HG03060 (cell line): ENCODE data around the gene BCL7A.
"Not testable (repeated sequence)": the region's sequence is repeated elsewhere in the genome, so short reads cannot be mapped to it uniquely, and the experiment has no call there.

ENCODE experiments used
- ATAC-seq: cut with Tn5 transposase; IDR thresholded peaks from one replicate; pipeline ENCODE4 v1.9.1; 2021; ENCODE audit warnings: low read depth, moderate number of reproducible peaks; ENCODE audit not compliant: unreplicated experiment

BCL7A gene

GRCh38 chr12:122089077-122089476 is 67.4 kb downstream of the BCL7A start:
- no peak for ATAC-seq

GRCh38 chr12:122090759-122091515 is 69.3 kb downstream of the BCL7A start:
- ATAC-seq = no peak

- no peak for ATAC-seq
Observed at GRCh38 chr12:122093098-122093883, 71.6 kb downstream of the BCL7A start.

GRCh38 chr12:122094137-122094734 is 72.6 kb downstream of the BCL7A start:
- ATAC-seq = no peak

- ATAC-seq = no peak
Observed at GRCh38 chr12:122094735-122095631, 73.3 kb downstream of the BCL7A start.

- ATAC-seq = no peak
Observed at GRCh38 chr12:122096014-122096413, 74.3 kb downstream of the BCL7A start.

- no peak for ATAC-seq
Observed at GRCh38 chr12:122096591-122097149, 75.0 kb downstream of the BCL7A start.

GRCh38 chr12:122097584-122097926 is 75.9 kb downstream of the BCL7A start:
- no peak for ATAC-seq

- no peak for ATAC-seq
Observed at GRCh38 chr12:122097927-122098756, 76.5 kb downstream of the BCL7A start.

GRCh38 chr12:122099280-122099749 is 77.6 kb downstream of the BCL7A start:
- no peak for ATAC-seq

GRCh38 chr12:122099856-122100255 is 78.2 kb downstream of the BCL7A start:
- ATAC-seq = no peak

GRCh38 chr12:122100568-122100967 is 78.9 kb downstream of the BCL7A start:
- no peak for ATAC-seq

- no peak for ATAC-seq
Observed at GRCh38 chr12:122102331-122102730, 80.6 kb downstream of the BCL7A start.

- ATAC-seq = no peak
Observed at GRCh38 chr12:122104844-122105243, 83.2 kb downstream of the BCL7A start.

- ATAC-seq = not testable (repeated sequence)
Observed at GRCh38 chr12:122105496-122105895, 83.8 kb downstream of the BCL7A start.

GRCh38 chr12:122106843-122107242 is 85.2 kb downstream of the BCL7A start:
- no peak for ATAC-seq

GRCh38 chr12:122107261-122107660 is 85.6 kb downstream of the BCL7A start:
- no peak for ATAC-seq

GRCh38 chr12:122111089-122111641 is 89.5 kb downstream of the BCL7A start:
- no peak for ATAC-seq
